HG03558 (cell line): ENCODE data around the gene VAMP4.
"Not testable (repeated sequence)": the region's sequence is repeated elsewhere in the genome, so short reads cannot be mapped to it uniquely, and the experiment has no call there.

Experiments used
- ATAC-seq: cut with Tn5 transposase; IDR thresholded peaks from one replicate; pipeline ENCODE4 v1.9.1; 2021; ENCODE audit warnings: moderate number of reproducible peaks; ENCODE audit not compliant: unreplicated experiment; ENCODE audit errors: extremely low read depth

VAMP4 gene

DNA sequence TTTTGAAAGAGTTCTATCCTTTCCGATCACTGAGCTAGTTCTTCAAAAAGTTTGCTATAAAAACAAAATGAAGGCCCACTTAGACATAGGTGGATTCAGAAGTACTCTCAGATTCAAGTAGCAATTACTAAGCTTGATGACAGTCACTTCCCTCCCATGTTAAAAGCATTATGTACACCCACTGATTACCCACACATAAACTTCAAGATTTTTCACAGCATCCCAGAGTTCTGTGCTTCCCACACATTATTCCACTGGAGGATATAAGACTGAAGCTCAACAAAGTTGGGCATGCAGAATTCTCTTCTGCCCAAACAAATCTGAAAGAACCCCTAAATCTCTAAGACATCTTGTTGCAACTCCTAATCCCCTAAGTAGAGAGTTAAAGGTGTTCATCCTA lies 29.5 kb downstream of the VAMP4 start:
- no peak for ATAC-seq

DNA sequence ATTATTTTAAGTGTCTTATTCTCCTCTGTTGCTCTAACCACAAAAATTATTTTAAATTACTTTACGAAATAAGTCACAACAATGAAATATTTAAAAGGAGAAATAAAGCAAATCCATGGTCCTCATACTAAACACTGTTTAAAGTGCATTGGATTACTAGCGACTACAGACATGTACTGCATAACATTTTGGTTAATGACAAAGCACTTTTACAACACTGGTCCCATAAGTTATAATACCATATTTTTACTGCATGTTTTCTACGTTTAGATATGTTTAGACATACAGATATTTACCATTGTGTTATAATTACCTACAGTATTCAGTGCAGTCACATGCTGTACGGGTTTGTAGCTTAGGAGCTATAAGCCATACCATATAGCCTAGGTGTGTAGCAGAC lies 30.2 kb downstream of the VAMP4 start:
- no peak for ATAC-seq

- ATAC-seq, result no peak
Observed at GRCh38 chr1:171707583-171707982, 34.3 kb downstream of the VAMP4 start.

DNA sequence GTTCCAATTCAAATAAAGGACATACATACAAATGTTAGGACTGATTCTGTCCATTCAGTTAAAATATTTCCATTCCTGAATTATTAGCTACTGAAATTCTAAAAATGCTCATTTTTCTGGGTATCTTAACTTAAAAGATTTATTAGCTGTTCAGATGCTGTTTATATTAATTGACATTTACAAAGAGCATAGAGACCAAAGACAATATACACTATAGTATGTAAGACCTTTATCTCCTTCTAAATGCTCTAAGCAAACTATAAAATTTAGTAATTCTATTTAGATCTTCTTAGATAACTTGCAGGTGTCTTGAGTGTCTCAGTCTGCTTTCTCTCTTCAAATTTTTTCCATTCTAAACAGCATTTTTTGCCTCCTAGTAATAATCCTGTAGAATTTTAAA lies 39.3 kb downstream of the VAMP4 start:
- no peak for ATAC-seq

- ATAC-seq, result no peak
Observed at GRCh38 chr1:171699531-171699930, 42.3 kb downstream of the VAMP4 start.

DNA sequence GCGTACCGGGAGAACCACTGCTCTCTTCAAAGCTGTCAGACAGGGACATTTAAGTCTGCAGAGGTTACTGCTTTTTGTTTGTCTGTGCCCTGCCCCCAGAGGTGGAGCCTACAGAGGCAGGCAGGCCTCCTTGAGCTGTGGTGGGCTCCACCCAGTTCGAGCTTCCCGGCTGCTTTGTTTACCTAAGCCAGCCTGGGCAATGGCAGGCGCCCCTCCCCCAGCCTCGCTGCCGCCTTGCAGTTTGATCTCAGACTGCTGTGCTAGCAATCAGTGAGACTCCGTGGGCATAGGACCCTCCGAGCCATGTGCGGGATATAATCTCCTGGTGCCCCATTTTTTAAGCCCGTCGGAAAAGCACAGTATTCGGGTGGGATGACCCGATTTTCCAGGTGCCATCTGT lies 46.1 kb downstream of the VAMP4 start:
- not testable (repeated sequence) for ATAC-seq

- ATAC-seq, result not testable (repeated sequence)
Observed at GRCh38 chr1:171693541-171693940, 48.3 kb downstream of the VAMP4 start.

GRCh38 chr1:171683870-171684269 lies 58.0 kb downstream of the VAMP4 start:
- ATAC-seq, result no peak

DNA sequence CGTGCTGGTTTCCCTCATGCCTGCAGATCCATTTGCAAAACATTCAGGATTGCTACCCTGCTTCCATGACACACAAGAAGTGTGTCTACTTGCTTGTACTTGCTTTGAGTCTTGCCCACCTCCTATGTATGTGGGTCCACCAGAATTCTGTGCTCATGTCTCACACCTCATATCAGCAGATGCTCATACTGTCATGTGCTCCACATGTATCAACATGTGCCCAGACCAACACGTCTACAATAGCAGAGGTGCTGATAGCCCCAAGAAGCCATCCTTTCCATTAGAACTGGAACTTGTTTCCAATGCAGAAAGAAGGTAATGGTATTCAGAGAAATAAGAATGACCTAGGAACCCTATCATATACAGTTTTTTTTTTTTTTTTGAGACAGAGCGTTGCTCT lies 61.5 kb downstream of the VAMP4 start:
- no peak for ATAC-seq

- no peak for ATAC-seq
Observed at GRCh38 chr1:171676823-171677222, 65.0 kb downstream of the VAMP4 start.

DNA sequence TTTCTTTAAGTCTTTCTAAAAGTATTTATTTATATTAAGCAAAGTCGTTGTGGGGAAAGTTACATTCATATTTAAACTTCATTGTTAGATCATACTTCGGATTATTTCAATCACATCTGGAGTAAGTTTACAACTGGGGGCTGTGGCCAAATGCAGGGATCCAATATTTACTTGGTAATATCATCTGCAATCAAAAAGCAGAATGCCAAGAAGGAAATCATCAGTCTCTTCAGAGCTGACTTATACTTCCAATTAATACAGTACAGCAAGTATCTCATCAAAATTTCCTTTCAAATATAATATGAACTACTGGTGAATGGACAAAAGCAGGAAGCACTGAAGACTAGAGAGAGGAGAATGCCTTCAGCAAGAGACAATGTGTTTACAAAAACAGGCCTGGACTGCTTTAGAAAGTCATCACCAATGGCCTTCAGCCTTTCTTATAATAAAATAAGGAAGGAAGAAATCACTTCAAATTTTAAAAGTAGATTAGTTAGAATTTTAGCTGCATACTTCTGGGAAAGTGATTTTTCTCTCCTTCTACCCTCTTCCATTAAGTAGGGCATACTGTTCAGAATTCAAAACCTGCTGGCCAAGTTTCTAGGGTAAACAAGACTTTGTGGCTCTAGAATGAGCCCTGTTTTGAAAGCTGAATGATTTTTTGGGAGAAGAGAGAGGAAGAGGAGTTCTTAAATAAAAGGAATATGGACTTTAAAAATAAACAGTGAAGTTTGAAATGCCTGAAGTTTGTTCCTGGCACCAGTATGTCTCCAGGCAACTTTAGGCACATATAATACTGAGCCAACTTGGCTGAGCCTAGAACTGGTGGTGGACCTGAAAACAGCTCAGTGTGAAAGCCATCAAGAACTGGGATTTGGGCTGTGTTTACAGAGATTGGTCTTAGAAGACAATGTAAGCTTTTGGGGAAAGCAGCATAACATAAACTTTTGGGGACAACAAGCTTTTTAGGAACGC lies 67.1 kb downstream of the VAMP4 start:
- no peak for ATAC-seq

- no peak for ATAC-seq
Observed at GRCh38 chr1:171670739-171671138, 71.1 kb downstream of the VAMP4 start.

GRCh38 chr1:171668372-171668771 lies 73.5 kb downstream of the VAMP4 start:
- no peak for ATAC-seq

DNA sequence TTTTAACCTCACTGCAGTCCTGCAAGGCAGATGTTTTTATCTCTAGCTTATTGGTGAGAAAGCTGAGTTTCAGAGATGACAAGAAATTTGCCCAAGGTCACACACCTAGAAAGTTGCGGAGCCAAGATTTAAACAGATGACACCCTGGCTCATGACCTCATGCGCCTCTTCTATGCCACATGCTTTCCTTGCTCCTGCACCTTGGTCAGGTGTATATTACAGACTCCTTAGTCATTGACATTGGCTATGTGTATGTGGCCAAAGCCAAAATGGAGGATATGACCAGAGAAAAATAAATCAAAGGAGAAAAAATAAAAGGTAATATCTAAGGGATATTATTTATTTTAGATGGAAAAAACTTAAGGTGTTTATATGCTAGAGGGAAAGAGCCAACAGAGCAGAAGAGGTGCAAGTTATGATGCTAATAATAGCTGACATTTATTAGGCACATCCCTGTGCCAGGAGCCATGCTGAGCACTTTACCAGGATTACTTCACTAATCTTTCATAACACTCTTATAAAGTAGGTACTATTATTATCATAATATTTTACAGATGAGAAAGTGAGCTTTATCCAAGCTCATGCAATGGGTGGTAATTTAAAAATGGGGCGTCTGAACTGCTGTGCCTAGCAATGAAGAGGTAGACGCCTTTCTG lies 75.6 kb downstream of the VAMP4 start:
- ATAC-seq, result no peak

DNA sequence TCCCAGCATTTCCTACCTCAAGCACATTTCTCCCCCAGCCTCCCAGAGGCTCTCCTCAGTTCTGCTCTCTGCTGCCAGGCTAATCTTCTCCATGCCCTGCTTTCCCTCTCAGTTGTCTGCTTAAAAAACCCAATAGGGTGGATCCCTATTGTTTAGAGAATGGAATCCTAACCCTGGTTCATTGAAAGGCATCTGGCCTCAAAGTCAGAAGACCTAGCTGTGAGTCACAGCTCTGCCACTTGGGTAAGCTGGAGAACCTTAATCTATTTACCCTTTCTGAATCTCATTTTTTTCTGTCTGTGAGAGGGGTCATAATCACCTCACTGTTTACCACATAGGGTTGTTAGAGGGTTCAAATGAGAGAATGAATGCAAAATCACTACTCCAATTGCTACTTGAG lies 76.9 kb downstream of the VAMP4 start:
- no peak for ATAC-seq

DNA sequence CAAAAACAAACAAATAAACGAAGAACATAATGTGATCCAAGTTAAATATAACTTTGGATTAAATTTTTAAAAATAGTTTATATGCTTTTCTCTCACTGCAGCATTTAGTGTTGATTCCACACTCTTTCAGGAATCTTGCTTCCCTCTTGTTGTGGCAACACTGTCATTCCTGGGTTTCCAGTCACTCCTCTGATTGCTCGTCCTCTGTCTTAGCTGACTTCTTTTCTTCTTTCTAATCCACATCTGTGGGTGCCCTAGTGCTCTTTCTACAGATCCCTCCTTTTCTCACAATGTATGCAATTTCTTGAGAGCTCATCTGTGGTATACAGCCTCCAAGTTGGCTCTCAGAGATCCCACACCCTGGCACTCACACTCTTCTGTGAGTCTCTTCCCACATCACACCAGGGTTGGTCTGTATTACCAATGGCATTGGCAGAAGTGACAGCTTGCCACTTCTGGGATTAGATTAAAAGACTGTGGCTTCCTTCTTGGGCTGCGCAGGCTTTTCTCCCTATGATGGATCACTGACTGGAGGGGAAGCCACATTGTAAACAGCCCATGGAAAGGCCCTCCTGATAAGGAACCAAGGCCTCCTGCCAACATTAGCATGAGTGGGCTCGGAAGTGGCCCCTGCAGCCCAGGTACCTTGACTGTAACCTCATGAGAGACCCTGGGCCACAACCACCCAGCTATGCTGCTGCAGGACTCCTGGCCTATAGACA lies 77.8 kb downstream of the VAMP4 start:
- no peak for ATAC-seq

GRCh38 chr1:171663036-171663853 lies 78.6 kb downstream of the VAMP4 start:
- no peak for ATAC-seq

GRCh38 chr1:171661076-171661650 lies 80.7 kb downstream of the VAMP4 start:
- no peak for ATAC-seq

- ATAC-seq, result not testable (repeated sequence)
Observed at GRCh38 chr1:171656206-171656605, 85.7 kb downstream of the VAMP4 start.

GRCh38 chr1:171655746-171656116 lies 86.1 kb downstream of the VAMP4 start:
- no peak for ATAC-seq
